Measurements from ENCODE around the gene SPINK5.

The SPINK5 gene

DNA sequence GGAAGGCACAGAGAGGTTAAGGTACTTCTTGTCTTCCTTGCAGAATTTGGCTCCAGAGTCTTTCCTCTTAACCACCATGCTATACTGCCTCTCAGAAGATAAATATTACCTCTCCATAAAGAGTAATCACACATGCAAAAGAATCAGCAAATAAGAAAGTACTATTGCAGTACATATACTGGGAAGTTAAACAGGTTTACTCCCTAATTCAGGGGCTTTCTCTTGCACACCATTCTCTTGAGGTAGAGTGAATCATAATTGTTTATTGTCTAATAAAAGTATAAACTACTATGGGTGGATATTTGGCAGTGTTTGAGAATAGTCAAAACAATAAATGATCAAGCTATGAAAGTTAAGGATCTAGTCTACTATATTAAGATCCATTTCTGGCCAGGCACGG is 40.4 kb downstream of the SPINK5 start:
- no peak for DNase-seq

GRCh38 chr5:148107608-148108007 is 43.8 kb downstream of the SPINK5 start:
- peak; percentile 11 for DNase-seq

- no peak for DNase-seq
Observed at GRCh38 chr5:148113243-148113642, 49.5 kb downstream of the SPINK5 start.

GRCh38 chr5:148120317-148120716 is 56.5 kb downstream of the SPINK5 start:
- DNase-seq: no peak

GRCh38 chr5:148125641-148126040 is 61.9 kb downstream of the SPINK5 start:
- peak; percentile 25 for DNase-seq

- DNase-seq: no peak
Observed at GRCh38 chr5:148135091-148136048, 71.6 kb downstream of the SPINK5 start.

- DNase-seq: no peak
Observed at GRCh38 chr5:148140846-148141245, 77.1 kb downstream of the SPINK5 start.

- no peak for DNase-seq
Observed at GRCh38 chr5:148141645-148142044, 77.9 kb downstream of the SPINK5 start.

- DNase-seq: no peak
Observed at GRCh38 chr5:148145916-148146315, 82.1 kb downstream of the SPINK5 start.

DNA sequence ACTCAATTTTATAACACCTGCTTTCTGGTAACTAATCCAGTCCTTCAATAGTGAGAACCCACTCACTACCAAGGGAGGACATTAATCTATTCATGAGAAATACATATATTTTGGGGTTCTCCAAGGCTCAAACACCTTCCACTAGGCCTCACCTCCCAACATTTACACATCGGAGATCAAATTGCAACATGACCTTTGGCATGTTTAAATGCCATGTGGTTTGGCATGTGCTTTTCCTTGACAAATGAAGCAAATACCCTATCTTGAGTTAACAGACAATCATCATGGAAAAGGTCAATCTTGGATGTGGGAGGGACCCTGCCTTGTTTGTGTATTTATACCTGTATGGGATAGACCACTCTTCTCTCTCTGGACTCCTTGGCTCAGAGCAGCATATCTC is 82.7 kb downstream of the SPINK5 start:
- no peak for DNase-seq

DNA sequence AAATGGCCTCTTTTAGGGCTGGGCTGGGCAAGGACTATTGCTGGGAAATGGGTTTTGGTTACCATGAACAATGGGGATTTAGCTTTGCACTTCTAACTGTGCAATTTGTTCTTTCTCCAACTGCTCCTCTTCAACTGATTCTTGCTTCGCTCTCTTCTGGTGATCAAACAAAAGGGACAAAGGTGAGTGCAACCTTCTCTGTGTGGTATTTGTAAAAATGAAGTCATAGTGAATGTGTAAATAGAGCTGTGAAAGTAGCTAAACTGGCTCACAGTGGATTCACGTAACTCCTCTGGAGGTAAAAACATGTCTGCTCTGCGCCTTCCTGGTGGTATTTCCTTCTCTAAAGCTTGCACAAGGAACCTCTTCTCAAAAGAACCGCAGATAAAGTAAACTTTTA is 83.6 kb downstream of the SPINK5 start:
- no peak for DNase-seq

- DNase-seq: no peak
Observed at GRCh38 chr5:148151872-148152271, 88.1 kb downstream of the SPINK5 start.

DNA sequence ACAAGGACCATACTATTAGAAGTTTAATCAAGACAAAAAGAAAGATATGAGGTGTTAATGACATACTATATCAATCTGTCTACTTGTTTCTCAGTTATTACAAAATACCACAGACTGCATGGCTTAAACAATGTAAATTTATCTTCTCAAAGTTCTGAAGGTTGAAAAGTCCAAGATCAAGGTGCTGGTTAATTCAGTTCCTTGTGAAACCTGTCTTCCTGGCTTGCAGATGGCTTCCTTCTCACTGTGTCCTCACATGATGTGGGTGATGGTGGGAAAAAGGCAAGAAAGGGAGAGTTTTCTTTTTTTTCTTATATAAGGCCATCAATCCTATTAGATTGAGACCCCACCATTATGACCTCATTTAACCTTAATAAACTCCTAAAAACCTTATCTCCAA is 89.0 kb downstream of the SPINK5 start:
- no peak for DNase-seq

DNA sequence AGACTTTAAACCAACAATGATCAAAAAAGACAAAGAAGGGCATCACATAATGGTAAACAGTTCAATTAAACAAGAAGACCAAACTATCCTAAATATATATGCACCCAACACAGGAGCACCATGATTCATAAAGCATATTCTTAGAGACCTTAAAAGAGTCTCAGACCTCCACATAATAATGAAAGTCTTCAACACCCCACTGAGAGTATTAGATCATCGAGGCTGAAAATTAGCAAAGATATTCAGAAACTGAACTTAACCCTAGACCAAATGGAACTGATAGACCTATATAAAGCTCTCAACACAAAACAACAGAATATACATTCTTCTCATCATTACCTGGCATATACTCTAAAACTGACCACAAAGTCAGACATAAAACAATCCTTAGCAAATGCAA is 92.8 kb downstream of the SPINK5 start:
- no peak for DNase-seq

DNA sequence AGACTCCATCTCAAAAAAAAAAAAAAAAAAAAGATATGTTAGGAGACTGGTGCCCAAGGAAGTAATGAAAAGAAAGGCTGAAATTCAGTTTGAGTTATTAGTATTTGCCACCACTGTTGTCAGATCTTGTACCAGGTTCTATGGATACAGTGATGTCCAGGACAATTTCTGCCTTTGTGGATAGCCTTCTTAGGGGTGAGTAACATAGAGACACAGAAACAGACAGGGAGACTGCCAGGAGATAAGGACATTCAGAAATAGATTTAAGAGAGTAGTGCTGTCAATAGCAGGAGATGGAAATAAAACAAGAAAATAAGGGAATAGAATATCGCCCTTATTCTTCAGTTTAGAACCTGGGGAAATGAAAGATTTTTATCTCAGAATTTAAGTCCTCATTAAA is 98.3 kb downstream of the SPINK5 start:
- no peak for DNase-seq

GRCh38 chr5:148163345-148163744 is 99.6 kb downstream of the SPINK5 start:
- peak; percentile 3 for DNase-seq

- no peak for DNase-seq
Observed at GRCh38 chr5:148166550-148167283, 102.9 kb downstream of the SPINK5 start.

GRCh38 chr5:148168246-148168645 is 104.5 kb downstream of the SPINK5 start, which contains the start of gene SPINK14:
Gene SPINK14 (plus strand): TSS chr5:148168546. CDS start chr5:148169733, 1,187 bp downstream.
- no peak for DNase-seq

DNA sequence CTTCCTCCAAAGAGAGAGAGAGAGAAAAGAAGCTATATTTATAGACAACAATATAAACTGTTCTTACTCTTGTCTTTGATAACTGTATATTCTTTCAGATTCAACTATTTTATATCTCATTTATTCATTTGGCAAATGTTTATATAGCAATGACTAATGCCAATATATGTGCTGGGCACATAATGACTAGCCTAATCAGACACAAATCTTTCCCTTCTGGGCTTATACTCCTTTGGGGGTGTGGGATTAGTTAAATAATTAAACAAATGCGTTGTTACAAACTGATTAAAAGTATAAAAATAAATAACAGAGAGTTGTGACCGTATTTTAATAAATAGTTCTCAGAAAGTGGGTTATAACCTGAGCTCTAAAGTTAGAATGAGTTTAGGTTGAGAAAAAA is 108.6 kb downstream of the SPINK5 start:
- no peak for DNase-seq

DNA sequence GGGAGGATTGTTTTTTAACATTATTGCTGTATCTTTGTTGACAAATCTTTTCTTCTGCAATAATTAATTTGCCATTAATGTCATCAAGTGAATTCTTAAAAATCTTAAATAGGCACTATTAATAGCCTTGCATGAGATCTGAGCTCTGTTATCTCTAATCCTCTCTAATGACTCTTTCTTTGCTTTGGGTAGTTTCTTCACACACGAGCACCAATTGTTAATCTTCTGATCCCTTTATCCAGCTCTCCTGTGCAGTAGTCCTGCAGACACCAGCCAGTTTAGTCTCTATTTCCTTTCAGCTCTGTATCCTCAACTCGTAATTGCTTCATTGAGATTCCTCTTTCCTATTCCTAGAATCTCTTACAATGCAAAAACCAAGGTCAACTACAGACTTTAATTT is 112.7 kb downstream of the SPINK5 start:
- no peak for DNase-seq

DNA sequence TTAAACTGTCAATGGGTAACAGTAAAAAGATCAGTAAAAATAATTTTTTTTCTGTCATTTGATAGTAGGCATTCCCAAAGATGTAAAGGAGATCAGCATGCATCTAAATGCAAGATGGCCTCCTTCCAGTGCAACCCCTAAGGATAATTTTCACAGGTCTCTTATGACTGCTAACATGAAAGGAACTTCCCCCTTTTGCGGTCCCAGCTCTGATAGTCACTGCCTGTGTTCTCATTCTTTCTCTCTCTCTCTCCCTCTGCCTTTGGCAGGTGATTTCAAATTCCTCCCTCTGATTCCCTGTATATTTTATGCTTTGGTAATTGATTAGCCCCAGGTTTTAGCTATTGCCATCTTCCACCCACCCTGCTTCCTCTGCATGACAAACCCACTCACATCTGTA is 113.4 kb downstream of the SPINK5 start:
- DNase-seq: peak; percentile 34

GRCh38 chr5:148179234-148179824 is 115.5 kb downstream of the SPINK5 start:
- DNase-seq: peak; percentile 86

GRCh38 chr5:148186248-148187003 is 122.6 kb downstream of the SPINK5 start:
- DNase-seq: peak; percentile 62
